ENCODE measurements around the gene EPB42. TPM values are rescaled to one million over a fixed set of nuclear protein-coding genes. Genes with fewer than 3 reads are reported as not detected.

EPB42 gene
- total RNA-seq, 2 experiments from 2014 or later, result not detected

GRCh38 chr15:43246261-43246774 lies 25.5 kb upstream of the EPB42 start:
- Mint-ChIP-seq H3K9me3 (no peaks in the 10 kb centered on the region), H3K4me1 (ENCODE audit: low read depth) (peaks cover 20% of the 10 kb centered on the region), H3K27ac (no peak overlapping the region), H3K4me3 (no peak overlapping the region), H3K36me3 (ENCODE audit: low read depth) (no peaks in the 10 kb centered on the region), H3K27me3 (peaks cover 2% of the 10 kb centered on the region)
- TF ChIP-seq, protein P1, sequence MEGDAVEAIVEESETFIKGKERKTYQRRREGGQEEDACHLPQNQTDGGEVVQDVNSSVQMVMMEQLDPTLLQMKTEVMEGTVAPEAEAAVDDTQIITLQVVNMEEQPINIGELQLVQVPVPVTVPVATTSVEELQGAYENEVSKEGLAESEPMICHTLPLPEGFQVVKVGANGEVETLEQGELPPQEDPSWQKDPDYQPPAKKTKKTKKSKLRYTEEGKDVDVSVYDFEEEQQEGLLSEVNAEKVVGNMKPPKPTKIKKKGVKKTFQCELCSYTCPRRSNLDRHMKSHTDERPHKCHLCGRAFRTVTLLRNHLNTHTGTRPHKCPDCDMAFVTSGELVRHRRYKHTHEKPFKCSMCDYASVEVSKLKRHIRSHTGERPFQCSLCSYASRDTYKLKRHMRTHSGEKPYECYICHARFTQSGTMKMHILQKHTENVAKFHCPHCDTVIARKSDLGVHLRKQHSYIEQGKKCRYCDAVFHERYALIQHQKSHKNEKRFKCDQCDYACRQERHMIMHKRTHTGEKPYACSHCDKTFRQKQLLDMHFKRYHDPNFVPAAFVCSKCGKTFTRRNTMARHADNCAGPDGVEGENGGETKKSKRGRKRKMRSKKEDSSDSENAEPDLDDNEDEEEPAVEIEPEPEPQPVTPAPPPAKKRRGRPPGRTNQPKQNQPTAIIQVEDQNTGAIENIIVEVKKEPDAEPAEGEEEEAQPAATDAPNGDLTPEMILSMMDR (IDR thresholded peaks at IDR 0.05), result no peak
- ChIA-PET POLR2A (interaction anchor here (0.6 kb wide), 1 partner anchor 1167 kb away, joined by 4 read pairs; no protein-coding TSS in a partner anchor), CTCF (interaction anchor here (0.9 to 4.1 kb wide), 4 partner anchors 17 to 39 kb away, joined by 3 to 17 read pairs (median 4); no protein-coding TSS in a partner anchor)
- no peak for DNase-seq
- ATAC-seq, result no peak
- intact Hi-C loops (cut with micrococcal nuclease), result no loop called here

- H3K36me3 Mint-ChIP-seq (ENCODE audit: low read depth), result no peaks in the 10 kb centered on the region
- TF ChIP-seq, protein P1 (IDR thresholded peaks at IDR 0.05), result no peak
- ChIA-PET CTCF (interaction anchor here (0.6 to 2.1 kb wide), 2 partner anchors 18 to 173 kb away, joined by 3 to 7 read pairs; no protein-coding TSS in a partner anchor), POLR2A (no interaction called here)
- H3K4me3 Mint-ChIP-seq, result no peak overlapping the region
- H3K4me1 Mint-ChIP-seq (ENCODE audit: low read depth), result peaks cover 10% of the 10 kb centered on the region
- H3K27ac Mint-ChIP-seq, result no peak overlapping the region
- no peak for DNase-seq
- intact Hi-C loops (cut with micrococcal nuclease), result no loop called here
- ATAC-seq, result no peak
- H3K9me3 Mint-ChIP-seq, result no peaks in the 10 kb centered on the region
- peaks cover 2% of the 10 kb centered on the region for H3K27me3 Mint-ChIP-seq
Measured at GRCh38 chr15:43244092-43244491, 23.3 kb upstream of the EPB42 start.

GRCh38 chr15:43243020-43243645 lies 22.3 kb upstream of the EPB42 start:
- H3K27me3 Mint-ChIP-seq, result peaks cover 2% of the 10 kb centered on the region
- H3K36me3 Mint-ChIP-seq (ENCODE audit: low read depth), result no peaks in the 10 kb centered on the region
- H3K4me1 Mint-ChIP-seq (ENCODE audit: low read depth), result peaks cover 12% of the 10 kb centered on the region
- ATAC-seq (no peak), DNase-seq (no peak)
- POLR2A ChIA-PET, result no interaction called here
- no peaks in the 10 kb centered on the region for H3K9me3 Mint-ChIP-seq
- TF ChIP-seq, protein P1 (IDR thresholded peaks at IDR 0.05), result no peak
- H3K4me3 Mint-ChIP-seq, result no peak overlapping the region
- CTCF ChIA-PET, result interaction anchor here (2.1 to 3.2 kb wide), 2 partner anchors 17 to 43 kb away, joined by 7 to 18 read pairs; no protein-coding TSS in a partner anchor
- intact Hi-C loops (cut with micrococcal nuclease), result no loop called here
- H3K27ac Mint-ChIP-seq, result no peak overlapping the region

- TF ChIP-seq, protein P1 (IDR thresholded peaks at IDR 0.05), result no peak
- H3K9me3 Mint-ChIP-seq, result no peaks in the 10 kb centered on the region
- intact Hi-C loops (cut with micrococcal nuclease), result no loop called here
Measured at GRCh38 chr15:43242616-43243015, 21.8 kb upstream of the EPB42 start.

DNA sequence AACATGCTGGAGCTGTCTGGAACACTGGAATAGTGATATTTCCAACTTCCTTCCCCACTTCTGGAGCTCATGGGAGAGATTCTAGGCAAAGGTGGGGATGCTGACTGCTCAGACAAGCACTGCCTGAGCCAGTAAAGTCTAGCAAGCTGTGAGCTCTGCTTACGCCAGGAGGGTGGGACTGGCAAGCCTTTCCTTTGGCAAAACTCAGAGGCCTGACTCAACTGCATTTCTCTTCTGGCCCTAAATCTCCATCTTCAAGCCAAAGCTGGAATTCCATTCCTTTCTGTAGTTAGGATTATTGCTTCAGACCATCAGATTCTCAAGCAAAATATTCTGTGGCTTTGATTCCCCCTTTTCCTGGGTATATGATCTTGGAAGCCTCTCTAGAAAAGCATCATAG lies 20.3 kb upstream of the EPB42 start:
- no peak overlapping the region for H3K4me3 Mint-ChIP-seq

More at GRCh38 chr15:43242616-43243015, 21.8 kb upstream of the EPB42 start:
- DNase-seq, result no peak
- ChIA-PET POLR2A (interaction anchor here (1.2 kb wide), 1 partner anchor 9 kb away, joined by 3 read pairs; no protein-coding TSS in a partner anchor), CTCF (interaction anchor here (0.8 to 3.2 kb wide), 3 partner anchors 8 to 43 kb away, joined by 3 to 18 read pairs (median 4); no protein-coding TSS in a partner anchor)
- no peak overlapping the region for H3K4me3 Mint-ChIP-seq
- H3K27ac Mint-ChIP-seq, result no peak overlapping the region
- peaks cover 12% of the 10 kb centered on the region for H3K4me1 Mint-ChIP-seq (ENCODE audit: low read depth)
- H3K27me3 Mint-ChIP-seq, result peaks cover 2% of the 10 kb centered on the region
- ATAC-seq, result no peak
- no peaks in the 10 kb centered on the region for H3K36me3 Mint-ChIP-seq (ENCODE audit: low read depth)

More for the DNA sequence above, 20.3 kb upstream of the EPB42 start:
- TF ChIP-seq, protein P1 (IDR thresholded peaks at IDR 0.05), result no peak
- no peak for ATAC-seq
- no peaks in the 10 kb centered on the region for H3K36me3 Mint-ChIP-seq (ENCODE audit: low read depth)
- POLR2A ChIA-PET, result interaction anchor here (0.9 to 1.6 kb wide), 2 partner anchors 9 to 10 kb away, joined by 5 to 6 read pairs; no protein-coding TSS in a partner anchor
- peaks cover 12% of the 10 kb centered on the region for H3K4me1 Mint-ChIP-seq (ENCODE audit: low read depth)
- no peaks in the 10 kb centered on the region for H3K9me3 Mint-ChIP-seq
- H3K27ac Mint-ChIP-seq, result no peak overlapping the region
- CTCF ChIA-PET, result interaction anchor here (0.8 to 3.2 kb wide), 3 partner anchors 10 to 45 kb away, joined by 4 to 18 read pairs (median 4); no protein-coding TSS in a partner anchor
- intact Hi-C loops (cut with micrococcal nuclease), result no loop called here
- peaks cover 2% of the 10 kb centered on the region for H3K27me3 Mint-ChIP-seq
- DNase-seq, result no peak
